HCT116 (cell line): ENCODE data around the gene GDF10.

Source experiments
- EZH2 ChIP-seq: fragments of 200-600 bp; sonication (generic); IDR thresholded peaks from 2 replicates; pipeline ENCODE4 v1.6.1; 2017; ENCODE audit warnings: antibody characterized with exemption, mixed run types
- POLR2A ChIP-seq: IDR thresholded peaks from 2 replicates; pipeline ENCODE4 v1.7.0; 2011; ENCODE audit warnings: borderline replicate concordance; ENCODE audit not compliant: insufficient read depth, insufficient read length; ENCODE audit errors: extremely low read depth
- TF ChIP-seq, protein P1 (sequence below), 3 experiments: fragments of 200-600 bp in 1 of 3; sonication (generic) in 1 of 3; IDR thresholded peaks in 2 of 3; conservative IDR thresholded peaks in 1 of 3; 2 replicates each; pipeline ENCODE4 v1.5.1; 2012 to 2017; ENCODE audit warnings: low read depth in 2 of 3, low read length in 2 of 3, antibody characterized with exemption in 1 of 3, borderline replicate concordance in 1 of 3, control low read depth in 1 of 3, mild to moderate bottlenecking in 1 of 3, mixed read lengths in 1 of 3, mixed run types in 1 of 3, moderate library complexity in 1 of 3; ENCODE audit not compliant: insufficient read depth in 1 of 3

DNA sequence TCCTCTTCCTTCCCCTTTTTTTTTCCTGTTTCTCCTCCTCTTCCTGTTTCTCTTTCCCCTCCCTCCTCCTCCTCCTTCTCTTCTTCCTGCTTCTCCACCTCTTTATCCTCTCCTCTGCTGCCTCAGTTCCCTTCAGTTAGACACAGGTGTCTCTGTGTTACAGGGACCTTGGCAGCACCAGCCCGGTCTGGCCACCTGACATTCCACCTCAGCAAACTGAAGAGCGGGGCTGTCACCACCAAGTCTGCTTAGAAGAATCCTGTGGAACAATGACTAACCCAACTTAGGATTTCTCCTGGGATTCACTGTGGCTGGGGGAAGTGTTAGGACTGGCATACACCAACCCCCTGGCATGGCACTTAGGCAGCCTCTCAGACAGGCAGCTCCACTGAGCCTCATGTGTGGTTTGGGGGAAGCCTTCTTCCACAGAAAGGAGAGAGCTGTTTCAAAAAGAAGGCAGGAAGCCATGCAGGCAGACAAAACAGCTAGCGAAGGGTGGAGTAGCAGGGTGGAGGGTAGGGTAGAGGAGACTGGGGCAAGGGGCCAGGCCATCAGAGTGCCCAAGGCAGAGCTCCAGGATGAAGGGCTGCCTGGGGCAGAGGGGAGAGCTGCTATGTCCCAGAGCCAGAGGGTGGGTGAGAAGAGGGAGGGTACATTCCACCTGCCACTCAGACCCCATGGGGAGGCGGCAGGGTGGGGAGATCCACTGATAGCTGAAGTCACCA, 13.2 kb upstream of the GDF10 start:
- TF ChIP-seq, protein P1, sequence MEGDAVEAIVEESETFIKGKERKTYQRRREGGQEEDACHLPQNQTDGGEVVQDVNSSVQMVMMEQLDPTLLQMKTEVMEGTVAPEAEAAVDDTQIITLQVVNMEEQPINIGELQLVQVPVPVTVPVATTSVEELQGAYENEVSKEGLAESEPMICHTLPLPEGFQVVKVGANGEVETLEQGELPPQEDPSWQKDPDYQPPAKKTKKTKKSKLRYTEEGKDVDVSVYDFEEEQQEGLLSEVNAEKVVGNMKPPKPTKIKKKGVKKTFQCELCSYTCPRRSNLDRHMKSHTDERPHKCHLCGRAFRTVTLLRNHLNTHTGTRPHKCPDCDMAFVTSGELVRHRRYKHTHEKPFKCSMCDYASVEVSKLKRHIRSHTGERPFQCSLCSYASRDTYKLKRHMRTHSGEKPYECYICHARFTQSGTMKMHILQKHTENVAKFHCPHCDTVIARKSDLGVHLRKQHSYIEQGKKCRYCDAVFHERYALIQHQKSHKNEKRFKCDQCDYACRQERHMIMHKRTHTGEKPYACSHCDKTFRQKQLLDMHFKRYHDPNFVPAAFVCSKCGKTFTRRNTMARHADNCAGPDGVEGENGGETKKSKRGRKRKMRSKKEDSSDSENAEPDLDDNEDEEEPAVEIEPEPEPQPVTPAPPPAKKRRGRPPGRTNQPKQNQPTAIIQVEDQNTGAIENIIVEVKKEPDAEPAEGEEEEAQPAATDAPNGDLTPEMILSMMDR (IDR thresholded peaks at IDR 0.05 in 2 of 3, conservative IDR thresholded peaks at IDR 0.05 in 1 of 3; ENCODE audit: borderline replicate concordance in 1 of 3, insufficient read depth in 1 of 3, low read depth in 2 of 3, low read length in 2 of 3): no peak
- TF ChIP-seq EZH2 (no peak), POLR2A (no peak)
